Activated T-cell treated with anti-CD3 and anti-CD28 coated beads, Interleukin-2, amount 50 U/mL, for 24 hours (primary cell): Measurements from ENCODE around the gene CTSD.
"Not testable (repeated sequence)": the region's sequence is repeated elsewhere in the genome, so short reads cannot be mapped to it uniquely, and the experiment has no call there.

Experiments
- DNase-seq: peaks from one replicate; pipeline ENCODE4 v3.0.0-alpha.2; 2020
- H3K27ac Mint-ChIP-seq: 2 replicates; pipeline ENCODE4 v1.8.0; 2020; ENCODE audit warnings: mild to moderate bottlenecking, mixed read lengths
- H3K27me3 Mint-ChIP-seq: 2 replicates; pipeline ENCODE4 v1.8.0; 2020; ENCODE audit warnings: mixed read lengths
- H3K36me3 Mint-ChIP-seq: 2 replicates; pipeline ENCODE4 v1.8.0; 2020; ENCODE audit warnings: low read depth, mixed read lengths
- H3K4me1 Mint-ChIP-seq: 2 replicates; pipeline ENCODE4 v1.8.0; 2020; ENCODE audit warnings: low read depth, mixed read lengths
- H3K4me3 Mint-ChIP-seq: 2 replicates; pipeline ENCODE4 v1.8.0; 2020; ENCODE audit warnings: mild to moderate bottlenecking, moderate library complexity, mixed read lengths
- H3K9me3 Mint-ChIP-seq: 2 replicates; pipeline ENCODE4 v1.8.0; 2020; ENCODE audit warnings: mixed read lengths

Gene CTSD

GRCh38 chr11:1777737-1778136, 14.0 kb upstream of the CTSD start:
- H3K27me3 Mint-ChIP-seq: no peaks in the 10 kb centered on the region
- no peak for DNase-seq
- no peaks in the 10 kb centered on the region for H3K36me3 Mint-ChIP-seq
- H3K4me3 Mint-ChIP-seq: no peak overlapping the region
- H3K27ac Mint-ChIP-seq: no peak overlapping the region
- H3K9me3 Mint-ChIP-seq: no peaks in the 10 kb centered on the region
- peaks cover 5% of the 10 kb centered on the region for H3K4me1 Mint-ChIP-seq

- Mint-ChIP-seq H3K27me3 (no peaks in the 10 kb centered on the region), H3K4me1 (peaks cover 11% of the 10 kb centered on the region), H3K36me3 (no peaks in the 10 kb centered on the region), H3K4me3 (no peak overlapping the region), H3K9me3 (no peaks in the 10 kb centered on the region), H3K27ac (no peak overlapping the region)
- no peak for DNase-seq
Measured at GRCh38 chr11:1776944-1777715, 13.4 kb upstream of the CTSD start.

- no peaks in the 10 kb centered on the region for H3K9me3 Mint-ChIP-seq
- H3K27ac Mint-ChIP-seq: no peak overlapping the region
- H3K4me1 Mint-ChIP-seq: peaks cover 15% of the 10 kb centered on the region
- H3K27me3 Mint-ChIP-seq: no peaks in the 10 kb centered on the region
- H3K4me3 Mint-ChIP-seq: no peak overlapping the region
- DNase-seq: no peak
- H3K36me3 Mint-ChIP-seq: no peaks in the 10 kb centered on the region
Measured at GRCh38 chr11:1776331-1776851, 12.7 kb upstream of the CTSD start.

- peaks cover 16% of the 10 kb centered on the region for H3K4me1 Mint-ChIP-seq
- no peak for DNase-seq
- H3K27ac Mint-ChIP-seq: no peak overlapping the region
- H3K36me3 Mint-ChIP-seq: no peaks in the 10 kb centered on the region
- H3K27me3 Mint-ChIP-seq: no peaks in the 10 kb centered on the region
- no peaks in the 10 kb centered on the region for H3K9me3 Mint-ChIP-seq
- H3K4me3 Mint-ChIP-seq: no peak overlapping the region
Measured at GRCh38 chr11:1774886-1775285, 11.2 kb upstream of the CTSD start.

GRCh38 chr11:1773994-1774550, 10.3 kb upstream of the CTSD start:
- Mint-ChIP-seq H3K27me3 (no peaks in the 10 kb centered on the region), H3K36me3 (no peaks in the 10 kb centered on the region), H3K4me3 (no peak overlapping the region), H3K9me3 (no peaks in the 10 kb centered on the region), H3K4me1 (peaks cover 19% of the 10 kb centered on the region), H3K27ac (no peak overlapping the region)
- DNase-seq: peak; percentile 22

GRCh38 chr11:1773131-1773993, 9.6 kb upstream of the CTSD start:
- DNase-seq: peak; percentile 28
- Mint-ChIP-seq H3K36me3 (no peaks in the 10 kb centered on the region), H3K4me1 (peaks cover 20% of the 10 kb centered on the region), H3K27ac (no peak overlapping the region), H3K27me3 (no peaks in the 10 kb centered on the region), H3K4me3 (no peak overlapping the region), H3K9me3 (no peaks in the 10 kb centered on the region)

- Mint-ChIP-seq H3K27ac (peak overlapping the region; percentile 77), H3K9me3 (no peaks in the 10 kb centered on the region), H3K4me1 (peaks cover 26% of the 10 kb centered on the region), H3K27me3 (no peaks in the 10 kb centered on the region), H3K36me3 (no peaks in the 10 kb centered on the region), H3K4me3 (peak overlapping the region; percentile 35)
- peak; percentile 77 for DNase-seq
Measured at GRCh38 chr11:1772270-1773130, 8.8 kb upstream of the CTSD start.

- Mint-ChIP-seq H3K27me3 (no peaks in the 10 kb centered on the region), H3K4me3 (no peak overlapping the region), H3K9me3 (no peaks in the 10 kb centered on the region), H3K4me1 (peaks cover 26% of the 10 kb centered on the region), H3K36me3 (no peaks in the 10 kb centered on the region), H3K27ac (no peak overlapping the region)
- DNase-seq: no peak
Measured at GRCh38 chr11:1771700-1772099, 8.0 kb upstream of the CTSD start.

GRCh38 chr11:1771273-1771672, 7.5 kb upstream of the CTSD start:
- Mint-ChIP-seq H3K4me3 (no peak overlapping the region), H3K36me3 (no peaks in the 10 kb centered on the region), H3K27me3 (no peaks in the 10 kb centered on the region), H3K4me1 (peaks cover 26% of the 10 kb centered on the region), H3K27ac (no peak overlapping the region), H3K9me3 (no peaks in the 10 kb centered on the region)
- no peak for DNase-seq

GRCh38 chr11:1770528-1770927, 6.8 kb upstream of the CTSD start:
- no peaks in the 10 kb centered on the region for H3K27me3 Mint-ChIP-seq
- no peak overlapping the region for H3K4me3 Mint-ChIP-seq
- no peaks in the 10 kb centered on the region for H3K9me3 Mint-ChIP-seq
- no peaks in the 10 kb centered on the region for H3K36me3 Mint-ChIP-seq
- no peak overlapping the region for H3K27ac Mint-ChIP-seq
- peaks cover 26% of the 10 kb centered on the region for H3K4me1 Mint-ChIP-seq
- DNase-seq: no peak

GRCh38 chr11:1770061-1770460, 6.3 kb upstream of the CTSD start:
- Mint-ChIP-seq H3K27ac (no peak overlapping the region), H3K27me3 (no peaks in the 10 kb centered on the region), H3K36me3 (no peaks in the 10 kb centered on the region), H3K4me1 (peaks cover 26% of the 10 kb centered on the region), H3K9me3 (no peaks in the 10 kb centered on the region), H3K4me3 (no peak overlapping the region)
- peak; percentile 22 for DNase-seq

GRCh38 chr11:1769304-1769936, 5.7 kb upstream of the CTSD start:
- peaks cover 27% of the 10 kb centered on the region for H3K4me1 Mint-ChIP-seq
- not testable (repeated sequence) for H3K27ac Mint-ChIP-seq, DNase-seq, H3K27me3 Mint-ChIP-seq, H3K36me3 Mint-ChIP-seq, H3K4me3 Mint-ChIP-seq, H3K9me3 Mint-ChIP-seq

GRCh38 chr11:1768141-1768469, 4.4 kb upstream of the CTSD start:
- Mint-ChIP-seq H3K4me1 (peaks cover 26% of the 10 kb centered on the region), H3K36me3 (no peaks in the 10 kb centered on the region), H3K27ac (no peak overlapping the region), H3K4me3 (no peak overlapping the region), H3K27me3 (no peaks in the 10 kb centered on the region), H3K9me3 (no peaks in the 10 kb centered on the region)
- no peak for DNase-seq
